ENCODE data around the gene CNTN1.

The CNTN1 gene

GRCh38 chr12:40693207-40693821 is 1.1 kb downstream of the CNTN1 start:
- TF ChIP-seq, protein P1, sequence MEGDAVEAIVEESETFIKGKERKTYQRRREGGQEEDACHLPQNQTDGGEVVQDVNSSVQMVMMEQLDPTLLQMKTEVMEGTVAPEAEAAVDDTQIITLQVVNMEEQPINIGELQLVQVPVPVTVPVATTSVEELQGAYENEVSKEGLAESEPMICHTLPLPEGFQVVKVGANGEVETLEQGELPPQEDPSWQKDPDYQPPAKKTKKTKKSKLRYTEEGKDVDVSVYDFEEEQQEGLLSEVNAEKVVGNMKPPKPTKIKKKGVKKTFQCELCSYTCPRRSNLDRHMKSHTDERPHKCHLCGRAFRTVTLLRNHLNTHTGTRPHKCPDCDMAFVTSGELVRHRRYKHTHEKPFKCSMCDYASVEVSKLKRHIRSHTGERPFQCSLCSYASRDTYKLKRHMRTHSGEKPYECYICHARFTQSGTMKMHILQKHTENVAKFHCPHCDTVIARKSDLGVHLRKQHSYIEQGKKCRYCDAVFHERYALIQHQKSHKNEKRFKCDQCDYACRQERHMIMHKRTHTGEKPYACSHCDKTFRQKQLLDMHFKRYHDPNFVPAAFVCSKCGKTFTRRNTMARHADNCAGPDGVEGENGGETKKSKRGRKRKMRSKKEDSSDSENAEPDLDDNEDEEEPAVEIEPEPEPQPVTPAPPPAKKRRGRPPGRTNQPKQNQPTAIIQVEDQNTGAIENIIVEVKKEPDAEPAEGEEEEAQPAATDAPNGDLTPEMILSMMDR (IDR thresholded peaks at IDR 0.05; ENCODE audit: control insufficient read depth, extremely low read depth, insufficient read depth), result no peak
- H3K4me3 ChIP-seq (ENCODE audit: low read depth, low read length), result no peak overlapping the region
- DNase-seq (ENCODE audit: low read depth), result no peak

GRCh38 chr12:40697566-40698259 is 5.5 kb downstream of the CNTN1 start:
- H3K4me3 ChIP-seq (ENCODE audit: low read depth, low read length), result no peak overlapping the region
- peak; percentile 43 for DNase-seq (ENCODE audit: low read depth)
- TF ChIP-seq, protein P1 (IDR thresholded peaks at IDR 0.05; ENCODE audit: control insufficient read depth, extremely low read depth, insufficient read depth), result no peak

DNA sequence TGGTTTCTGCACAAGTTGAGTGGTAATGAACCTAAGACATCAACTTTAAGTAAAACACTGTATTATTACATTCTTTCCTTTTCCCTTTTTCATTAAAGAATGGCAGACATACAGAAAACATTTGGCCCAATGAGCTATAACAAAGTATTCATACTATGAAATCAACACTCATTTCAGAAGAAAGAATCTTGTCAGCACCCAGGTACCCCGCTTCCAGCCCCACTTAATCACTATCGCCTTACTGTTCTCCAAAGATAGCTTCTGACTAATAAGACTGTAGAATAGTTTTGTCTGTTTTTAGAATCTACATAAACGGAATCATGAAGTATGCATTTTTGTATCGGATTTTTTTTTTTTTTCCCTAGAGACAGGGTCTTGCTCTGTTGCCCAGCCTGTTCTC is 9.5 kb downstream of the CNTN1 start:
- no peak overlapping the region for H3K4me3 ChIP-seq (ENCODE audit: low read depth, low read length)
- DNase-seq (ENCODE audit: low read depth), result no peak
- TF ChIP-seq, protein P1 (IDR thresholded peaks at IDR 0.05; ENCODE audit: control insufficient read depth, extremely low read depth, insufficient read depth), result no peak

GRCh38 chr12:40711121-40711520 is 18.9 kb downstream of the CNTN1 start:
- DNase-seq (ENCODE audit: low read depth), result no peak
- TF ChIP-seq, protein P1 (IDR thresholded peaks at IDR 0.05; ENCODE audit: control insufficient read depth, extremely low read depth, insufficient read depth), result no peak
- no peak overlapping the region for H3K4me3 ChIP-seq (ENCODE audit: low read depth, low read length)

DNA sequence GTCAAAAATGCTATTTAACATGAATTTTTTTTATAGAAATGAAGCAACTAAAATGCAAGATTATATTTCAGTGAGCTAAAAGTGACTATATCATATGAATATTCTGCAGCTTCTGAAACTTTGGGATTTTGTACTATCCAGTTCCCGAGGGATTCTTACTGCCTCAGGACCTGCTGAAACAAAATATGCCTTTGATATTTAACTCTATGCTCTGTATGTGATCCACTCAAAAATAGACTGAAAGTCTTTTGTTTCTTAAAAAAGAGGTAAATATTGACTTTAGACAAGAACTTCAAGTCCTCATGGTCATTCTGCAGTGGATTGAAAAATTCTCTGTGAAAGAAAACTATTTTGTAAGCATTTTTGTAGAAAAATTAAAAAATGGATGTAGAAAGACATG is 22.4 kb downstream of the CNTN1 start:
- TF ChIP-seq, protein P1 (IDR thresholded peaks at IDR 0.05; ENCODE audit: control insufficient read depth, extremely low read depth, insufficient read depth), result no peak
- no peak for DNase-seq (ENCODE audit: low read depth)
- no peak overlapping the region for H3K4me3 ChIP-seq (ENCODE audit: low read depth, low read length)

- H3K4me3 ChIP-seq (ENCODE audit: low read depth, low read length), result no peak overlapping the region
- DNase-seq (ENCODE audit: low read depth), result no peak
- TF ChIP-seq, protein P1 (IDR thresholded peaks at IDR 0.05; ENCODE audit: control insufficient read depth, extremely low read depth, insufficient read depth), result no peak
Observed at GRCh38 chr12:40716037-40716436, 23.8 kb downstream of the CNTN1 start.
